Cardiac muscle cell (in vitro differentiated cells and primary cell): Measurements from ENCODE around the gene SMIM8. TPM values are rescaled to one million over a fixed set of nuclear protein-coding genes. Genes with fewer than 3 reads are reported as not detected.

ENCODE experiments used
- DNase-seq, 2 donors: peaks; one replicate each; pipeline versions ENCODE4 v3.0.0 to v3.0.0-alpha.2; 2010 to 2017; ENCODE audit warnings: low read depth in 1 of 2, low spot score in 1 of 2
- H3K27ac ChIP-seq: fragments of 200-600 bp; sonication (generic); 2 replicates; pipeline ENCODE4 v1.5.1; 2016
- H3K27me3 ChIP-seq: fragments of 200-600 bp; sonication (generic); 2 replicates; pipeline ENCODE4 v1.6.0; 2016; ENCODE audit warnings: control low read depth
- H3K36me3 ChIP-seq: fragments of 200-600 bp; sonication (generic); 2 replicates; pipeline ENCODE4 v1.5.1; 2016; ENCODE audit warnings: control low read depth
- H3K4me1 ChIP-seq: fragments of 200-600 bp; sonication (generic); 2 replicates; pipeline ENCODE4 v1.8.1; 2017; ENCODE audit warnings: low read depth, mild to moderate bottlenecking, mixed run types
- H3K4me3 ChIP-seq: fragments of 200-600 bp; sonication (generic); 2 replicates; pipeline ENCODE4 v1.5.1; 2016; ENCODE audit warnings: mild to moderate bottlenecking
- H3K9me3 ChIP-seq: fragments of 200-600 bp; sonication (generic); 2 replicates; pipeline ENCODE4 v1.5.1; 2017; ENCODE audit warnings: low read depth, mild to moderate bottlenecking, control low read depth
- CTCF ChIP-seq: IDR thresholded peaks from 2 replicates; pipeline ENCODE4 v1.5.1; 2012; ENCODE audit warnings: low read depth, mild to moderate bottlenecking, low read length
- polyA plus RNA-seq: library from polyadenylated mRNA; unstranded; fragments of >200 nt; fragmentation: Nextera tagmentation; extraction: Ambion mirVana; gene quantifications from 2 replicates; pipeline ENCODE4 v1.2.1, GENCODE V29; 2016
- total RNA-seq: library from RNA; depleted of rRNA; stranded (reverse); fragments of >200 nt; gene quantifications from 2 replicates; pipeline ENCODE4 v1.2.3, GENCODE V29; 2016

The SMIM8 gene
- total and polyA plus RNA-seq, 2 experiments from 2014 or later: 15.7 to 16.0 TPM

GRCh38 chr6:87281426-87281825, 41.0 kb upstream of the SMIM8 start:
- no peak overlapping the region for H3K4me3 ChIP-seq
- no peak overlapping the region for H3K27ac ChIP-seq
- no peaks in the 10 kb centered on the region for H3K36me3 ChIP-seq
- TF ChIP-seq CTCF: no peak
- H3K27me3 ChIP-seq: no peaks in the 10 kb centered on the region
- DNase-seq: peak; percentile 8 to 26
- H3K9me3 ChIP-seq: no peaks in the 10 kb centered on the region
- no peaks in the 10 kb centered on the region for H3K4me1 ChIP-seq

DNA sequence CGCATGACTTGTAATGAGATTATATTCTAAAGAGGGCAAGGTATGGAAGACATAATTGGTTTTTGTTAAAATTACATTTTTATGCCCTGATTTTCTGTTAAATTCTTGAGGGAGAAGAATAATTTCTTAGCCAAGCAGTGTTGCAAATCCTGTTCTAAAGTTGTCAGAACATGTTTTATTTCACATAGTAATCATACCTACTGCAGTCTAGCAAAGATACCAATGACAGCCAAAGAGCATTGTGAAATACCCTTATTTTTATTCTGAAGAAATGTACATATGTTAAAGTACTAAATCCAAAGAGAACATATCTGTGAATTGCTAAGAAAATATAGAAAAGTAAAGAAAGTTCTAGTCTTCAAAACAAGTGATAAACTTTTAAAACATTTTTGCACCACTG, 39.6 kb upstream of the SMIM8 start:
- no peak for TF ChIP-seq CTCF
- H3K9me3 ChIP-seq: no peaks in the 10 kb centered on the region
- DNase-seq: peak in 1 of 2 donors; percentile 28
- no peaks in the 10 kb centered on the region for H3K4me1 ChIP-seq
- no peaks in the 10 kb centered on the region for H3K27me3 ChIP-seq
- H3K27ac ChIP-seq: no peak overlapping the region
- H3K4me3 ChIP-seq: no peak overlapping the region
- H3K36me3 ChIP-seq: no peaks in the 10 kb centered on the region

DNA sequence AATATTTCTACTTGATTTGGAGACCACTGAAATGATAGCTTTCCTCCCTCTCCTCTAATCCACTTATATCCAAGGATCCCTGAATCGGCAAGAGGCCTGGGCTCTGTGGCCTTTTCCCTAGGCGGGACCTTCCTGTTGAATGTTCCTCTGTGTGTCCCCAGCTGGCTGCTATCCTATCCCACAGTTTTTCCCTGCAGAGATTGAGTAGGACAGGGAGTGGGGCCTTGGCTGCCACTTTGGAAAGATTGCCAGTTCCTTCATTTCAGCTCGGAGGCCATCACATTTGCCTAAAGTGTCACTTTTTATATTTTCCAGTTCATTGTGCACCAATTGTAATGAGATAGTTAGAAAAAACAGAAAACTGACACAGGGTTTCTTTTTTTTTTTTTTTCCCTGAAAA, 38.9 kb upstream of the SMIM8 start:
- no peak for TF ChIP-seq CTCF
- no peak overlapping the region for H3K4me3 ChIP-seq
- H3K36me3 ChIP-seq: no peaks in the 10 kb centered on the region
- H3K4me1 ChIP-seq: no peaks in the 10 kb centered on the region
- DNase-seq: no peak
- no peak overlapping the region for H3K27ac ChIP-seq
- no peaks in the 10 kb centered on the region for H3K27me3 ChIP-seq
- H3K9me3 ChIP-seq: no peaks in the 10 kb centered on the region

DNA sequence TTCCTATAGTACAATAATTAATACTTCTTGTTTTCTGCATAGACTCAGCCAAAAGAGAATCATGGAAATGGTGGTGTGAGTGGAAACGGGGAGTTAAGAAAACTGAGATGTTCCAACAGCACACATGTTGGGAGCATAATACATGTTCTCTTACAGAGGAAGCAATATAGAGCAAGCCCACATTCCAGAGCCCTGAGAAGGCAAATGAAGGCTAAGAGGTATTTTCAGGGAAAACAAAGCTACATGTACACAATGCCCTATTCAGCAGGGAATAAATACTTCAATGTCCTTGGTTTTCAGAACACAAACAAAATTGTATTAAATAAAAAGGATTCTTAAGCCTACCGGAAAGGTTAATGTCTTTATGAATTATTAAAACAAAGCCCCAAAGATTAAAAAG, 35.1 kb upstream of the SMIM8 start:
- Histone ChIP-seq H3K4me3 (no peak overlapping the region), H3K9me3 (no peaks in the 10 kb centered on the region), H3K36me3 (no peaks in the 10 kb centered on the region), H3K27me3 (no peaks in the 10 kb centered on the region), H3K4me1 (no peaks in the 10 kb centered on the region), H3K27ac (no peak overlapping the region)
- TF ChIP-seq CTCF: no peak
- DNase-seq: no peak

DNA sequence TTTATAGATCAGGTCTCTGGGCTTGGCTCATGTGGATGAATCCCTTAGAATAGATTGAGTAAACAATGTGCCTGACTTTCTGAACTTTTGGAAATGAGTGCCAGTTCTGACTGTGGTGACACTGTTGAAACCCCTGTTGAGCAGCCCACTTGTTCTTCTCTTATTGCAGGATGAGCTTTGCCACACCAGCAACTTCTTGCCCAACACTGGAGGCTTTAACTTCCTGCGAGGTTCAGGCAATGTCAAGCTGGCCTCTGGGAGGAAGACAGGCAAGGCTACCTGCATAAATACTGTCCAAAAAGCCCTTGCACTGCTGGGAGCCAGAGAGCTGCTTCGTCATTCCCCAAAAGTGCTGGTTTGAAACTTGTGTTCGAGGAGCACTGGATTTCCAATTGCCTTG, 32.8 kb upstream of the SMIM8 start:
- DNase-seq: no peak
- no peaks in the 10 kb centered on the region for H3K36me3 ChIP-seq
- H3K27me3 ChIP-seq: no peaks in the 10 kb centered on the region
- no peaks in the 10 kb centered on the region for H3K4me1 ChIP-seq
- no peak overlapping the region for H3K27ac ChIP-seq
- TF ChIP-seq CTCF: no peak
- no peak overlapping the region for H3K4me3 ChIP-seq
- no peaks in the 10 kb centered on the region for H3K9me3 ChIP-seq

GRCh38 chr6:87291883-87292282, 30.5 kb upstream of the SMIM8 start:
- TF ChIP-seq CTCF: no peak
- Histone ChIP-seq H3K9me3 (no peaks in the 10 kb centered on the region), H3K27me3 (no peaks in the 10 kb centered on the region), H3K4me1 (no peaks in the 10 kb centered on the region), H3K36me3 (no peaks in the 10 kb centered on the region), H3K27ac (no peak overlapping the region), H3K4me3 (no peak overlapping the region)
- no peak for DNase-seq
